Esophagus squamous epithelium (tissue), 5 donors: ENCODE results near the gene FBXW7. TPM values are rescaled to one million over a fixed set of nuclear protein-coding genes. Genes with fewer than 3 reads are reported as not detected.

Experiments
- DNase-seq: peaks from one replicate; lab custom pipeline; 2025; lab: John Stamatoyannopoulos, UW
- H3K27ac ChIP-seq, 4 donors: fragments of 200-600 bp; sonication (generic); one replicate each; pipeline ENCODE4 v1.5.1; 2016 to 2019; ENCODE audit warnings: mild to moderate bottlenecking in 1 of 4
- H3K27me3 ChIP-seq, 4 donors: fragments of 200-600 bp; sonication (generic); 1 replicate in 3 of 4; 2 replicates in 1 of 4; pipeline versions ENCODE4 v1.5.1 to v1.6.0; 2017 to 2021; ENCODE audit warnings: antibody characterized with exemption in 1 of 4
- H3K36me3 ChIP-seq, 3 donors: fragments of 200-600 bp; sonication (generic); one replicate each; pipeline ENCODE4 v1.5.1; 2016 to 2019
- H3K4me1 ChIP-seq, 3 donors: fragments of 200-600 bp; sonication (generic); one replicate each; pipeline ENCODE4 v1.5.1; 2017 to 2019
- H3K4me3 ChIP-seq, 4 donors: fragments of 200-600 bp; sonication (generic); 1 replicate in 3 of 4; 2 replicates in 1 of 4; pipeline ENCODE4 v1.5.1; 2016 to 2019; ENCODE audit warnings: mild to moderate bottlenecking in 2 of 4, moderate library complexity in 1 of 4
- H3K9me3 ChIP-seq, 3 donors: fragments of 200-600 bp; sonication (generic); one replicate each; pipeline ENCODE4 v1.5.1; 2016 to 2019
- POLR2A ChIP-seq, 4 donors: fragments of 450-650 bp; IDR thresholded peaks; one replicate each; pipeline ENCODE4 v1.6.1; 2017; ENCODE audit warnings: antibody characterized with exemption in 4 of 4, mild to moderate bottlenecking in 4 of 4, moderate library complexity in 3 of 4
- WGBS, 2 donors: methylation state at CpG; one replicate each; pipeline ENCODE4 v1.1.5; 2018; 5-methylcytosine and 5-hydroxymethylcytosine counted together
- intact Hi-C: fragments of 100-400 bp; cut with DNase I; formaldehyde crosslinking; loops from one replicate; pipeline ENCODE4 v1.15.0; 2022
- total RNA-seq, 4 donors: library from RNA; depleted of rRNA; stranded (reverse); fragments of >200 nt; gene quantifications; one replicate each; pipeline ENCODE4 v1.1.0, GENCODE V29; 2016
- TF ChIP-seq, protein P1 (sequence below), 6 experiments: fragments of 450-650 bp in 4 of 6; fragments of 200-600 bp in 2 of 6; sonication (generic) in 2 of 6; IDR thresholded peaks; one replicate each; pipeline ENCODE4 v1.5.1; 2016 to 2019; ENCODE audit warnings: antibody characterized with exemption in 6 of 6, mild to moderate bottlenecking in 4 of 6, moderate library complexity in 4 of 6
- donor health status: DM: yes; HTN: yes; CAD: no.

Gene FBXW7
- total RNA-seq, 4 donors from 2014 or later = 32.3 to 92.7 (median 36.9) TPM

DNA sequence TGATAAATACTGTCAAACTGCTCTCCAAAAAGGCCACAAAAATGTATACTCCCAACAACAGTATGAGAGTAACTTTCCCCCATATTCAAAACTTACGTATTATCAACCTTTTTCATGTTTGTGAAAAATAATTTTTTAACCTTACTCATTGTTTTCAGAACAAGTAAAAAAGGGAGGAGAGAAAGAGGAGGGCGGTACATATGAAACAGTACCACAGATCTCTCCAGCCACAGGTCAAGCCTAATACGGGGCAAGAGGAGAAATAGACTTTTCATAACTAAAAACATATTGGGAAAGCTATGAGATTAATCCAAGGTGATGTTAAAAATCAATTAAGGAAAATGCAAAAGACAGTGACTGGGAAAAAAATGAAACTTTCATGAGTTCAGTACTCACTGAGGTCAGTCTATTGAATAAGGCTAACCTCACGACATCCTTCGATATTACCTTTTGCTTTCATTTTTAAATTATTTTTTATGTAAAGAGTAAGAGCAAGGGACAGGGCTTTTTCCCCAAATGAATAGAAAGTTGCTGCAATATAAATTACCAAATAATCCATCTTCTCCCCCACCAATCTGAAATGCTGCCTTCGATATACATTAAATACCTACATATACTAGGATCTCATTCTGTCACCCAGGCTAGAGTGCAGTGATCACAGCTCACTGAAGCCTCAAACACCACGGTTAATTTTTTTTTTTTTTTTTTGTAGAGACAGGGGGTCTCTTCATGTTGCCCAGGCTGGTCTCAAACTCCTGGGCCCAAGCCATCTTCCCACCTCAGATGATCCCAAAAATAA lies 25.3 kb downstream of the FBXW7 start:
- H3K36me3 ChIP-seq = no peaks in the 10 kb centered on the region
- DNase-seq = no peak
- no peak overlapping the region for H3K4me3 ChIP-seq
- H3K4me1 ChIP-seq = peaks cover 0 to 24% (median 0%) of the 10 kb centered on the region in 3 donors
- intact Hi-C loops = no loop called here
- H3K9me3 ChIP-seq = no peaks in the 10 kb centered on the region
- H3K27ac ChIP-seq = no peak overlapping the region
- H3K27me3 ChIP-seq = no peaks in the 10 kb centered on the region
- TF ChIP-seq POLR2A (IDR thresholded peaks at IDR 0.05) = no peak
- TF ChIP-seq, protein P1, sequence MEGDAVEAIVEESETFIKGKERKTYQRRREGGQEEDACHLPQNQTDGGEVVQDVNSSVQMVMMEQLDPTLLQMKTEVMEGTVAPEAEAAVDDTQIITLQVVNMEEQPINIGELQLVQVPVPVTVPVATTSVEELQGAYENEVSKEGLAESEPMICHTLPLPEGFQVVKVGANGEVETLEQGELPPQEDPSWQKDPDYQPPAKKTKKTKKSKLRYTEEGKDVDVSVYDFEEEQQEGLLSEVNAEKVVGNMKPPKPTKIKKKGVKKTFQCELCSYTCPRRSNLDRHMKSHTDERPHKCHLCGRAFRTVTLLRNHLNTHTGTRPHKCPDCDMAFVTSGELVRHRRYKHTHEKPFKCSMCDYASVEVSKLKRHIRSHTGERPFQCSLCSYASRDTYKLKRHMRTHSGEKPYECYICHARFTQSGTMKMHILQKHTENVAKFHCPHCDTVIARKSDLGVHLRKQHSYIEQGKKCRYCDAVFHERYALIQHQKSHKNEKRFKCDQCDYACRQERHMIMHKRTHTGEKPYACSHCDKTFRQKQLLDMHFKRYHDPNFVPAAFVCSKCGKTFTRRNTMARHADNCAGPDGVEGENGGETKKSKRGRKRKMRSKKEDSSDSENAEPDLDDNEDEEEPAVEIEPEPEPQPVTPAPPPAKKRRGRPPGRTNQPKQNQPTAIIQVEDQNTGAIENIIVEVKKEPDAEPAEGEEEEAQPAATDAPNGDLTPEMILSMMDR (IDR thresholded peaks at IDR 0.05) = no peak
- WGBS, 2 donors = 75 to 80% methylated on average over 7 of the region's 7 CpGs

DNA sequence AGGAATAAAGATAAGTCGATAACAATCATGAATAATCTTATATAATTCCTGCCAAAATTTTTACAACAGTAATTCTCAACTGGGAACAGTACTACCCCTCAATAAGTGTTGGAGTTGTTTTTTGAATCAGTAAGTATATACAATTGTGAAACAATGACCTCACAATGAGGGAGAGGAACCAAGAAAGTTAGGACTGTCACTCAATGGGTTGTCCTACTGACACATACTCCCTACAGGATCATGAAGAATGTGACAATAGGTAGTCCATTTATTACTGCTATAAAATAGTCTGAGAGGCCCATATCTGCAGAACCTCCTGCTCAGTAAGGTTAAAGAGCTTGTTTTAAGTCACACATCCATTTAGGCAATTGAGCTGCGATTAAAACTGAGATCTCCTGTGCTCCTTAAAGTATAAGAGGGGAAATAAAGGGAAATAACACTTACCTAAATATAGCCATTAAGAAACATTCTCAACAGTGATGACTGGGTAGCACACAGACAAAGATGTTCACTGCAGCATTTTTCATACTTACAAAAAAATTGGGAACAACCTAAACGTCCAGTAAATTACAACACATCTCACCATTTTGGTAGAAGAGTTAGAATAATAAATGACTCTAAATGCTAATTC lies 26.2 kb downstream of the FBXW7 start:
- H3K36me3 ChIP-seq = no peaks in the 10 kb centered on the region
- TF ChIP-seq, protein P1 (IDR thresholded peaks at IDR 0.05) = no peak
- H3K4me1 ChIP-seq = peaks cover 0 to 18% (median 0%) of the 10 kb centered on the region in 3 donors
- no peaks in the 10 kb centered on the region for H3K9me3 ChIP-seq
- intact Hi-C loops = no loop called here
- H3K4me3 ChIP-seq = no peak overlapping the region
- WGBS, 2 donors = 68 to 79% methylated on average over 3 of the region's 3 CpGs
- DNase-seq = no peak
- no peaks in the 10 kb centered on the region for H3K27me3 ChIP-seq
- no peak overlapping the region for H3K27ac ChIP-seq

DNA sequence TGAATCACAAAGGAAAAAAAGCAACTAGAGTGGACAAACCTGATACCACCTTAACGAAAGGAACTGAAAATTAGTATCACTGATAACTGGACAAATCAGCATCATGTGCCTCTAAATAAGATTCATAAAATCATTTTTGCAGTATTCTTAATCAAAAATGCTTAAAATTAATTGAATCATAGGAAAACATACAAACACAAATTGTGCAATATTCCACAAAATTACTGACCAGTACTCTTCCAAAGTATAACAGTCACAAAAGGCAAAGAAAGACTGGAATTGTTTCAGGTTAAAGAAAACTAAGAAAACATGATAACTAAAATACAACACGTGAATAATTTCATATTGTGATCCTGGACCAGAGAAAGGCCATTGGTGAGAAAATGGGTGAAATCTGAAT lies 27.1 kb downstream of the FBXW7 start:
- intact Hi-C loops = no loop called here
- no peak for TF ChIP-seq POLR2A (IDR thresholded peaks at IDR 0.05)
- TF ChIP-seq, protein P1 (IDR thresholded peaks at IDR 0.05) = no peak

DNA sequence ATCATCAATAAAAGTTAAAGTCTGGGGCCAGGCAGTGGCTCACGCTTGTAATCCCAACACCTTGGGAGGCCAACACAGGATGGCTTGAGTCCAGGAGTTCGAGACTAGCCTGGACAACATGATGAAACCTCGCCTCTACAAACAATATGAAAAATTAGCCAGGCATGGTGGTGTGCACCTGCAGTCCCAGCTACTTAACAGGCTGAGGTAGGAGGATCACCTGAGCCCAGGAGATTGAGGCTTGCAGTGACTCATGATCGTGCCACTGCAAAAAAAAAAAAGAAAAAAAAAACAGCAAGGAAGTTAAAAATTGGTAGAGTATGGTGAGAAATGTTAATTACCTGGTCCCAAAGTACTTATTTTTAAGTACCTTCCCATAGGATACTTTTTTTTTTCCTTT lies 27.5 kb downstream of the FBXW7 start:
- DNase-seq = no peak
- no peak overlapping the region for H3K4me3 ChIP-seq
- H3K36me3 ChIP-seq = no peaks in the 10 kb centered on the region
- H3K4me1 ChIP-seq = peaks cover 0 to 17% (median 0%) of the 10 kb centered on the region in 3 donors
- TF ChIP-seq POLR2A (IDR thresholded peaks at IDR 0.05) = no peak
- TF ChIP-seq, protein P1 (IDR thresholded peaks at IDR 0.05) = no peak
- no peaks in the 10 kb centered on the region for H3K27me3 ChIP-seq
- H3K9me3 ChIP-seq = no peaks in the 10 kb centered on the region
- WGBS, 2 donors = 44 to 50% methylated on average over 4 of the region's 4 CpGs
- intact Hi-C loops = no loop called here
- no peak overlapping the region for H3K27ac ChIP-seq

More for the DNA sequence above, 27.1 kb downstream of the FBXW7 start:
- no peaks in the 10 kb centered on the region for H3K9me3 ChIP-seq
- H3K4me1 ChIP-seq = peaks cover 0 to 18% (median 0%) of the 10 kb centered on the region in 3 donors
- no peaks in the 10 kb centered on the region for H3K36me3 ChIP-seq
- no peak for DNase-seq
- H3K4me3 ChIP-seq = no peak overlapping the region
- no peak overlapping the region for H3K27ac ChIP-seq
- H3K27me3 ChIP-seq = no peaks in the 10 kb centered on the region
- 82 to 95% methylated on average over 2 of the region's 2 CpGs for WGBS, 2 donors

DNA sequence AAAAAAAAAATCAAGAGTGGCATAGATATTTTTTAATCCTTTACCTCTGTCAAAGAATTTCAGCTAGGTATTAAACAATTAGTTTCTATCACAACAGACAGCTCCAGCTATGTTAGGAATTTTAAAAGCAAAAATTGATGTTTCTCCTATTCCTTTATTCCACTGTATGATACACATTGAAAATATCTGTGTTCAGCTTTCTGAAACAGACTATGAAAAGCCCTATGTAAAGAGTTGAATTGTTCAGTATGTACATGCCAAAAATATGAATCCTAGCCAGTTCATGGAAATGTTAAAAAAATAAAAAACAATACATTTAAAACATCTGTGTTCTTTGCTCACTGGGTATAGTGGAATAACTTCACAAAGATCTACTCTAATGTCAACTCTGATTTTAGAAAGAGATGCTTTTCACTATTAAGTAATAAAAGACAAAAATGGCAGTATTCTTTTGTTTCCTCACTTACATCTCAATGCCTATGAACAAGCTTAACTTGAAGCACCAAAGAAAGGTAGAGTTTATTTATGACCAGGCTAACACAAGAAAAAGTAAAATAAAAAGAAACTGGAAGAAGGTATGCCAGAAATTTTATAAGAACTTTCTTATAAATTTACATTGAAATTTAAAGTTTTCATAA lies 32.1 kb downstream of the FBXW7 start:
- intact Hi-C loops = loop anchor here (5.0 kb wide), 1 partner anchor 139 kb away; no protein-coding TSS in a partner anchor
- Histone ChIP-seq H3K36me3 (no peaks in the 10 kb centered on the region), H3K27ac (no peak overlapping the region), H3K4me1 (peaks cover 0 to 11% (median 0%) of the 10 kb centered on the region in 3 donors), H3K27me3 (no peaks in the 10 kb centered on the region), H3K9me3 (no peaks in the 10 kb centered on the region), H3K4me3 (no peak overlapping the region)
- no peak for DNase-seq
- TF ChIP-seq, protein P1 (IDR thresholded peaks at IDR 0.05) = no peak
- no peak for TF ChIP-seq POLR2A (IDR thresholded peaks at IDR 0.05)
